Measurements from ENCODE around the gene AARS2. TPM values are rescaled to one million over a fixed set of nuclear protein-coding genes. Genes with fewer than 3 reads are reported as not detected.
A peak's percentile ranks its signal among the peaks of the same experiment; 100 is the strongest.

AARS2 gene
- total and polyA plus RNA-seq, 4 donors: 2.3 to 11.5 (median 5.7) TPM

- WGBS, 2 donors: 50 to 59% methylated on average over 2 of the region's 2 CpGs
- Histone ChIP-seq H3K36me3 (ENCODE audit: control insufficient read depth in 1 of 2, insufficient read depth in 2 of 2, low read length in 1 of 2) (no peaks in the 10 kb centered on the region), H3K4me3 (ENCODE audit: low read length in 2 of 2) (no peak overlapping the region), H3K27ac (ENCODE audit: low read depth in 1 of 2, low read length in 2 of 2) (no peak overlapping the region), H3K9me3 (ENCODE audit: control insufficient read depth, low read length) (no peaks in the 10 kb centered on the region), H3K27me3 (ENCODE audit: control insufficient read depth in 1 of 2, insufficient read depth in 2 of 2, low read length in 1 of 2) (no peaks in the 10 kb centered on the region), H3K4me1 (ENCODE audit: control insufficient read depth in 1 of 2, insufficient read depth in 2 of 2, low read length in 2 of 2) (no peaks in the 10 kb centered on the region)
- intact Hi-C loops (cut with DNase I): no loop called here
- ATAC-seq (ENCODE audit: low FRiP score) (no peak), DNase-seq (no peak)
Observed at GRCh38 chr6:44284121-44284520, 29.0 kb downstream of the AARS2 start.

- Histone ChIP-seq H3K9me3 (ENCODE audit: control insufficient read depth, low read length) (no peaks in the 10 kb centered on the region), H3K27me3 (ENCODE audit: control insufficient read depth in 1 of 2, insufficient read depth in 2 of 2, low read length in 1 of 2) (no peaks in the 10 kb centered on the region), H3K27ac (ENCODE audit: low read depth in 1 of 2, low read length in 2 of 2) (no peak overlapping the region), H3K4me1 (ENCODE audit: control insufficient read depth in 1 of 2, insufficient read depth in 2 of 2, low read length in 2 of 2) (no peaks in the 10 kb centered on the region), H3K4me3 (ENCODE audit: low read length in 2 of 2) (no peak overlapping the region), H3K36me3 (ENCODE audit: control insufficient read depth in 1 of 2, insufficient read depth in 2 of 2, low read length in 1 of 2) (no peaks in the 10 kb centered on the region)
- ATAC-seq (ENCODE audit: low FRiP score) (no peak), DNase-seq (no peak)
- intact Hi-C loops (cut with DNase I): no loop called here
- 73 to 79% methylated on average over 9 of the region's 9 CpGs for WGBS, 2 donors
Observed at GRCh38 chr6:44278774-44279697, 34.1 kb downstream of the AARS2 start.

GRCh38 chr6:44278315-44278714, 34.8 kb downstream of the AARS2 start:
- Histone ChIP-seq H3K27me3 (ENCODE audit: control insufficient read depth in 1 of 2, insufficient read depth in 2 of 2, low read length in 1 of 2) (no peaks in the 10 kb centered on the region), H3K36me3 (ENCODE audit: control insufficient read depth in 1 of 2, insufficient read depth in 2 of 2, low read length in 1 of 2) (no peaks in the 10 kb centered on the region), H3K9me3 (ENCODE audit: control insufficient read depth, low read length) (no peaks in the 10 kb centered on the region), H3K4me1 (ENCODE audit: control insufficient read depth in 1 of 2, insufficient read depth in 2 of 2, low read length in 2 of 2) (no peaks in the 10 kb centered on the region), H3K27ac (ENCODE audit: low read depth in 1 of 2, low read length in 2 of 2) (no peak overlapping the region), H3K4me3 (ENCODE audit: low read length in 2 of 2) (no peak overlapping the region)
- intact Hi-C loops (cut with DNase I): no loop called here
- ATAC-seq (ENCODE audit: low FRiP score) (no peak), DNase-seq (no peak)
- WGBS, 2 donors: 78 to 79% methylated on average over 3 of the region's 3 CpGs

- DNase-seq (no peak), ATAC-seq (ENCODE audit: low FRiP score) (no peak)
- Histone ChIP-seq H3K4me3 (ENCODE audit: low read length in 2 of 2) (no peak overlapping the region), H3K27me3 (ENCODE audit: control insufficient read depth in 1 of 2, insufficient read depth in 2 of 2, low read length in 1 of 2) (no peaks in the 10 kb centered on the region), H3K27ac (ENCODE audit: low read depth in 1 of 2, low read length in 2 of 2) (no peak overlapping the region), H3K9me3 (ENCODE audit: control insufficient read depth, low read length) (no peaks in the 10 kb centered on the region), H3K4me1 (ENCODE audit: control insufficient read depth in 1 of 2, insufficient read depth in 2 of 2, low read length in 2 of 2) (no peaks in the 10 kb centered on the region), H3K36me3 (ENCODE audit: control insufficient read depth in 1 of 2, insufficient read depth in 2 of 2, low read length in 1 of 2) (no peaks in the 10 kb centered on the region)
- WGBS, 2 donors: 86 to 87% methylated on average over 7 of the region's 7 CpGs
- intact Hi-C loops (cut with DNase I): no loop called here
Observed at GRCh38 chr6:44277763-44278162, 35.4 kb downstream of the AARS2 start.

GRCh38 chr6:44276667-44277640, 36.2 kb downstream of the AARS2 start:
- WGBS, 2 donors: 85 to 87% methylated on average over 23 of the region's 23 CpGs
- Histone ChIP-seq H3K4me1 (ENCODE audit: control insufficient read depth in 1 of 2, insufficient read depth in 2 of 2, low read length in 2 of 2) (no peaks in the 10 kb centered on the region), H3K9me3 (ENCODE audit: control insufficient read depth, low read length) (no peaks in the 10 kb centered on the region), H3K27ac (ENCODE audit: low read depth in 1 of 2, low read length in 2 of 2) (no peak overlapping the region), H3K36me3 (ENCODE audit: control insufficient read depth in 1 of 2, insufficient read depth in 2 of 2, low read length in 1 of 2) (no peaks in the 10 kb centered on the region), H3K27me3 (ENCODE audit: control insufficient read depth in 1 of 2, insufficient read depth in 2 of 2, low read length in 1 of 2) (no peaks in the 10 kb centered on the region), H3K4me3 (ENCODE audit: low read length in 2 of 2) (no peak overlapping the region)
- DNase-seq: no peak
- ATAC-seq (ENCODE audit: low FRiP score): no peak
- intact Hi-C loops (cut with DNase I): no loop called here

- intact Hi-C loops (cut with DNase I): no loop called here
- DNase-seq: no peak
- H3K27me3 ChIP-seq (ENCODE audit: control insufficient read depth in 1 of 2, insufficient read depth in 2 of 2, low read length in 1 of 2): no peaks in the 10 kb centered on the region
- H3K9me3 ChIP-seq (ENCODE audit: control insufficient read depth, low read length): no peaks in the 10 kb centered on the region
- no peaks in the 10 kb centered on the region for H3K4me1 ChIP-seq (ENCODE audit: control insufficient read depth in 1 of 2, insufficient read depth in 2 of 2, low read length in 2 of 2)
- no peaks in the 10 kb centered on the region for H3K36me3 ChIP-seq (ENCODE audit: control insufficient read depth in 1 of 2, insufficient read depth in 2 of 2, low read length in 1 of 2)
- peak; percentile 30 for ATAC-seq (ENCODE audit: low FRiP score)
- H3K4me3 ChIP-seq (ENCODE audit: low read length in 2 of 2): peak overlapping the region in 1 of 2 donors; percentile 3
- WGBS, 2 donors: 8 to 13% methylated on average over 70 to 109 of the region's 109 CpGs
- H3K27ac ChIP-seq (ENCODE audit: low read depth in 1 of 2, low read length in 2 of 2): no peak overlapping the region
Observed at GRCh38 chr6:44275749-44276648, 37.1 kb downstream of the AARS2 start.

GRCh38 chr6:44275271-44275748, 37.8 kb downstream of the AARS2 start:
- no peak for DNase-seq
- intact Hi-C loops (cut with DNase I): no loop called here
- WGBS, 2 donors: 71 to 81% methylated on average over 59 of the region's 59 CpGs
- H3K36me3 ChIP-seq (ENCODE audit: control insufficient read depth in 1 of 2, insufficient read depth in 2 of 2, low read length in 1 of 2): no peaks in the 10 kb centered on the region
- H3K4me3 ChIP-seq (ENCODE audit: low read length in 2 of 2): no peak overlapping the region
- no peaks in the 10 kb centered on the region for H3K27me3 ChIP-seq (ENCODE audit: control insufficient read depth in 1 of 2, insufficient read depth in 2 of 2, low read length in 1 of 2)
- H3K4me1 ChIP-seq (ENCODE audit: control insufficient read depth in 1 of 2, insufficient read depth in 2 of 2, low read length in 2 of 2): no peaks in the 10 kb centered on the region
- no peak overlapping the region for H3K27ac ChIP-seq (ENCODE audit: low read depth in 1 of 2, low read length in 2 of 2)
- H3K9me3 ChIP-seq (ENCODE audit: control insufficient read depth, low read length): no peaks in the 10 kb centered on the region
- ATAC-seq (ENCODE audit: low FRiP score): no peak

- DNase-seq (no peak), ATAC-seq (ENCODE audit: low FRiP score) (no peak)
- Histone ChIP-seq H3K9me3 (ENCODE audit: control insufficient read depth, low read length) (no peaks in the 10 kb centered on the region), H3K4me3 (ENCODE audit: low read length in 2 of 2) (no peak overlapping the region), H3K4me1 (ENCODE audit: control insufficient read depth in 1 of 2, insufficient read depth in 2 of 2, low read length in 2 of 2) (no peaks in the 10 kb centered on the region), H3K27me3 (ENCODE audit: control insufficient read depth in 1 of 2, insufficient read depth in 2 of 2, low read length in 1 of 2) (no peaks in the 10 kb centered on the region), H3K36me3 (ENCODE audit: control insufficient read depth in 1 of 2, insufficient read depth in 2 of 2, low read length in 1 of 2) (no peaks in the 10 kb centered on the region), H3K27ac (ENCODE audit: low read depth in 1 of 2, low read length in 2 of 2) (no peak overlapping the region)
- WGBS, 2 donors: 51 to 67% methylated on average over 1 of the region's 1 CpG
- intact Hi-C loops (cut with DNase I): no loop called here
Observed at GRCh38 chr6:44273617-44274016, 39.5 kb downstream of the AARS2 start.
